Peyer's patch (tissue), 4 donors: Measurements from ENCODE around the gene CACNA1A.

Experiments
- CTCF ChIP-seq, 6 experiments: fragments of 450-650 bp in 4 of 6; fragments of 200-600 bp in 2 of 6; sonication (generic) in 1 of 6; IDR thresholded peaks; one replicate each; pipeline ENCODE4 v1.5.1; 2017 to 2019; ENCODE audit warnings: antibody characterized with exemption in 6 of 6, mild to moderate bottlenecking in 3 of 6, moderate library complexity in 1 of 6
- POLR2A ChIP-seq, 2 donors: fragments of 450-650 bp; IDR thresholded peaks; one replicate each; pipeline ENCODE4 v1.5.1; 2017; ENCODE audit warnings: antibody characterized with exemption in 2 of 2, mild to moderate bottlenecking in 2 of 2, moderate library complexity in 2 of 2

DNA sequence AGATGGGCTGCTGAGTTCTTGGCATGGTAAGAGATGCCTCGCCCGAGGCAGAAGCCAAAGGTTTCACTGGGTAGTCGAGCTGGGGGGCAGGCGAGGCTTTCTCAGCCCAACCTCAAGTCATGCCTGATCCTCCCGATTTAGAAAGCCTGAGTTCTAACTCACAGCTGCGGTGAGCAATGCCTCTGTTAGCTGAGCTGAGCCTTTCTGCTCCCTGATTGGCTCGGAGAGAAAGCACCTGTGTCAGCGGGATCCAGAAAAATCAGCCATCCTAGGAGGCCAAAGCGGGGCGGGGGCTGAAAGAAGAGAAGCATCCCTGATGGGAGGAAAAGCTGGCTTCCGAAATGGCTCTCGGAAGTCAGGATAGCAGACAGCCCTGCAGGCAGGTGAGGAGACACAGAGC, 44.7 kb downstream of the CACNA1A start:
- TF ChIP-seq CTCF (IDR thresholded peaks at IDR 0.05) (no peak), POLR2A (IDR thresholded peaks at IDR 0.05) (no peak)
